H9 (cell line): Measurements from ENCODE around the gene INHBB. TPM values are rescaled to one million over a fixed set of nuclear protein-coding genes. Genes with fewer than 3 reads are reported as not detected.

ENCODE experiments used
- DNase-seq: peaks from one replicate; pipeline ENCODE4 v3.0.0-alpha.2; 2017
- H2AFZ ChIP-seq: one replicate; pipeline ENCODE4 v1.6.1; 2013; ENCODE audit warnings: mild to moderate bottlenecking, low read length, control low read depth, moderate library complexity
- H2AK5ac ChIP-seq: 2 replicates; pipeline ENCODE4 v1.6.1; 2013; ENCODE audit warnings: low read length, control low read depth, mixed read lengths; ENCODE audit not compliant: insufficient read length
- H2BK120ac ChIP-seq: one replicate; pipeline ENCODE4 v1.6.1; 2013; ENCODE audit warnings: low read depth, mild to moderate bottlenecking, low read length, control low read depth, inconsistent platforms; ENCODE audit not compliant: poor library complexity, severe bottlenecking
- H2BK12ac ChIP-seq: 2 replicates; pipeline ENCODE4 v1.6.1; 2013; ENCODE audit warnings: low read length, control low read depth, mixed read lengths, low read depth; ENCODE audit not compliant: insufficient read length
- H2BK15ac ChIP-seq: 2 replicates; pipeline ENCODE4 v1.6.1; 2013; ENCODE audit warnings: low read depth, low read length, control low read depth
- H2BK20ac ChIP-seq: one replicate; pipeline ENCODE4 v1.6.1; 2013; ENCODE audit warnings: low read depth, mild to moderate bottlenecking, low read length, control low read depth, inconsistent platforms; ENCODE audit not compliant: poor library complexity, severe bottlenecking
- H2BK5ac ChIP-seq: 2 replicates; pipeline ENCODE4 v1.6.1; 2013; ENCODE audit warnings: low read length, control low read depth, mixed read lengths; ENCODE audit not compliant: insufficient read length
- H3K14ac ChIP-seq: 2 replicates; pipeline ENCODE4 v1.6.1; 2013; ENCODE audit warnings: low read length, control low read depth; ENCODE audit not compliant: insufficient read depth
- H3K18ac ChIP-seq: 2 replicates; pipeline ENCODE4 v1.6.1; 2013; ENCODE audit warnings: low read depth, mild to moderate bottlenecking, mixed read lengths, low read length, control low read depth; ENCODE audit not compliant: insufficient read length
- H3K23ac ChIP-seq: 2 replicates; pipeline ENCODE4 v1.6.1; 2013; ENCODE audit warnings: low read length, control low read depth, mixed read lengths, low read depth; ENCODE audit not compliant: insufficient read length
- H3K23me2 ChIP-seq: 2 replicates; pipeline ENCODE4 v1.6.1; 2013; ENCODE audit warnings: low read depth, mild to moderate bottlenecking, mixed read lengths, low read length, control low read depth; ENCODE audit not compliant: insufficient read length, poor library complexity, severe bottlenecking
- H3K27ac ChIP-seq: 2 replicates; pipeline ENCODE4 v1.5.1; 2013; ENCODE audit warnings: low read length, control low read depth, mixed read lengths, low read depth; ENCODE audit not compliant: insufficient read length
- H3K27me3 ChIP-seq: 2 replicates; pipeline ENCODE4 v1.6.1; 2013; ENCODE audit warnings: low read length, control low read depth, inconsistent platforms; ENCODE audit not compliant: insufficient read depth
- H3K4ac ChIP-seq: 2 replicates; pipeline ENCODE4 v1.6.1; 2013; ENCODE audit warnings: low read depth, mild to moderate bottlenecking, control low read depth, inconsistent platforms, low read length, moderate library complexity
- H3K4me1 ChIP-seq: 2 replicates; pipeline ENCODE4 v1.6.1; 2013; ENCODE audit warnings: low read length, control low read depth, inconsistent platforms; ENCODE audit not compliant: insufficient read depth
- H3K4me2 ChIP-seq: 2 replicates; pipeline ENCODE4 v1.6.1; 2013; ENCODE audit warnings: low read length, control low read depth, mixed read lengths; ENCODE audit not compliant: insufficient read length, insufficient read depth
- H3K56ac ChIP-seq: 2 replicates; pipeline ENCODE4 v1.6.1; 2013; ENCODE audit warnings: low read depth, mild to moderate bottlenecking, mixed read lengths, low read length, control low read depth; ENCODE audit not compliant: insufficient read length
- H3K79me1 ChIP-seq: 2 replicates; pipeline ENCODE4 v1.6.1; 2013; ENCODE audit warnings: low read depth, mild to moderate bottlenecking, moderate library complexity, low read length, control low read depth, inconsistent platforms; ENCODE audit not compliant: insufficient read depth, poor library complexity, severe bottlenecking
- H3K79me2 ChIP-seq: 2 replicates; pipeline ENCODE4 v1.6.1; 2013; ENCODE audit warnings: low read length, control low read depth, inconsistent platforms; ENCODE audit not compliant: insufficient read depth
- H3K9ac ChIP-seq: 2 replicates; pipeline ENCODE4 v1.6.1; 2013; ENCODE audit warnings: low read length, control low read depth, mixed read lengths; ENCODE audit not compliant: insufficient read length; ENCODE audit errors: extremely low read depth
- H3K9me3 ChIP-seq: one replicate; pipeline ENCODE4 v1.6.1; 2013; ENCODE audit warnings: low read depth, low read length, inconsistent platforms; ENCODE audit not compliant: control insufficient read depth
- H3T11ph ChIP-seq: one replicate; pipeline ENCODE4 v1.6.1; 2013; ENCODE audit warnings: mild to moderate bottlenecking, low read length, control low read depth, inconsistent platforms
- H4K20me1 ChIP-seq: one replicate; pipeline ENCODE4 v1.6.1; 2013; ENCODE audit not compliant: control insufficient read depth, insufficient read length, insufficient read depth
- H4K5ac ChIP-seq: 2 replicates; pipeline ENCODE4 v1.6.1; 2013; ENCODE audit warnings: low read depth, mild to moderate bottlenecking, mixed read lengths, low read length, control low read depth; ENCODE audit not compliant: insufficient read length
- H4K8ac ChIP-seq: replicated peaks from 2 replicates; pipeline ENCODE4 v1.6.1; 2013; ENCODE audit warnings: low read length, control low read depth, mixed read lengths, low read depth; ENCODE audit not compliant: insufficient read length
- H4K91ac ChIP-seq: 2 replicates; pipeline ENCODE4 v1.6.1; 2013; ENCODE audit warnings: low read depth, mild to moderate bottlenecking, moderate library complexity, mixed read lengths, low read length, control low read depth; ENCODE audit not compliant: insufficient read length
- H3K27ac Mint-ChIP-seq, 3 experiments: 2 replicates in 2 of 3; 3 replicates in 1 of 3; pipeline ENCODE4 v1.8.0; 2020 to 2021; ENCODE audit warnings: mixed read lengths in 3 of 3, mild to moderate bottlenecking in 1 of 3, moderate library complexity in 1 of 3
- H3K27me3 Mint-ChIP-seq: 2 replicates; pipeline ENCODE4 v1.8.0; 2021; ENCODE audit warnings: low read depth, mild to moderate bottlenecking, moderate library complexity, mixed read lengths
- H3K36me3 Mint-ChIP-seq, 3 experiments: 2 replicates in 2 of 3; 3 replicates in 1 of 3; pipeline ENCODE4 v1.8.0; 2020 to 2021; ENCODE audit warnings: low read depth in 3 of 3, mixed read lengths in 3 of 3; ENCODE audit not compliant: insufficient read depth in 1 of 3
- H3K4me1 Mint-ChIP-seq, 2 experiments: 2 replicates each; pipeline ENCODE4 v1.8.0; 2020; ENCODE audit warnings: mixed read lengths in 2 of 2
- H3K4me3 Mint-ChIP-seq, 2 experiments: 2 replicates in 1 of 2; 3 replicates in 1 of 2; pipeline ENCODE4 v1.8.0; 2020 to 2021; ENCODE audit warnings: mild to moderate bottlenecking in 2 of 2, mixed read lengths in 2 of 2, moderate library complexity in 1 of 2
- H3K9me3 Mint-ChIP-seq, 2 experiments: 2 replicates in 1 of 2; 3 replicates in 1 of 2; pipeline ENCODE4 v1.8.0; 2020; ENCODE audit warnings: mild to moderate bottlenecking in 2 of 2, mixed read lengths in 2 of 2, moderate library complexity in 1 of 2
- CTCF ChIP-seq: fragments of 200-600 bp; sonication (generic); conservative IDR thresholded peaks from 3 replicates; pipeline ENCODE4 v1.8.0; 2021; ENCODE audit warnings: antibody characterized with exemption, mild to moderate bottlenecking
- WGBS: extraction: QIAGEN DNeasy Blood & Tissue Kit; methylation state at CpG from one replicate; pipeline ENCODE4 v1.1.7; 2013; ENCODE audit warnings: missing lambda C conversion rate, low lambda C conversion rate, mixed read lengths; ENCODE audit not compliant: insufficient read length; ENCODE audit errors: extremely low coverage; 5-methylcytosine and 5-hydroxymethylcytosine counted together
- total RNA-seq: library from RNA; stranded (reverse); gene quantifications from 2 replicates; pipeline ENCODE4 v1.2.1, GENCODE V29; 2021

INHBB gene
- total RNA-seq, 1 experiment from 2014 or later = 0.13 TPM

DNA sequence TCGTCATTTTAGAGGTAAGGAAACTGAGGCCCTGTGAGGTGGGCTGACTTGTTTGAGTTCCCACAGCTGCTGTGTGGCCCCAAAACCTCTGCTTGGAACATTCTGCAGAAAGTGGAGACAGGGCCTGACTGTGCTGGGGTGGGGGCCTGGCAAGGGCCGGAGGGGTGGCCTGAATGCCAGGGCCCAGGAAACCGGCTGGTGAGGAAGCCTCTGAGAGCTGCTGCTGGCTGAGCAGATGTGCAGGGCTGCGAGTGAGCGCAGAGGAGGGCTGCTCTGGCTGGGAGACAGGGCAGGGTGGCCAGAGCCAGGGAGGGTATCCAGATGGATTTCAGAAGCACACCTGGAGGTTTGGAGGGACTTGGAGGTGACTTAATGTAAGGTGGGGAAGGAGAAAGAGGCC lies 29.9 kb upstream of the INHBB start:
- no peak for TF ChIP-seq CTCF
- Histone ChIP-seq H3K18ac (no peak overlapping the region), H2BK120ac (no peak overlapping the region), H3K4ac (no peak overlapping the region), H4K8ac (no peak overlapping the region), H3K23ac (no peak overlapping the region), H3K27me3 (peaks cover 6% of the 10 kb centered on the region; the same call in 1 of the 2 replicates), H3K9ac (no peak overlapping the region), H3K79me2 (no peaks in the 10 kb centered on the region), H3K9me3 (no peaks in the 10 kb centered on the region), H2BK5ac (no peak overlapping the region), H3K79me1 (no peaks in the 10 kb centered on the region), H3K4me1 (no peaks in the 10 kb centered on the region), H2BK12ac (no peak overlapping the region), H3K56ac (no peak overlapping the region), H3T11ph (no peak overlapping the region), H4K5ac (no peak overlapping the region), H4K91ac (no peak overlapping the region), H2BK20ac (no peak overlapping the region), H2AFZ (no peak overlapping the region), H2BK15ac (no peak overlapping the region), H3K23me2 (peaks cover 4% of the 10 kb centered on the region), H3K4me2 (no peak overlapping the region), H3K14ac (no peak overlapping the region; the same call in 1 of the 2 replicates), H2AK5ac (no peak overlapping the region), H4K20me1 (peaks cover 2% of the 10 kb centered on the region), H3K27ac (no peak overlapping the region)
- H3K27me3 Mint-ChIP-seq = peaks cover 77% of the 10 kb centered on the region
- no peak overlapping the region for H3K4me3 Mint-ChIP-seq
- H3K27ac Mint-ChIP-seq = no peak overlapping the region; a peak in 1 of 7 replicates
- H3K4me1 Mint-ChIP-seq = peaks cover 15 to 35% of the 10 kb centered on the region in 2 experiments
- no peaks in the 10 kb centered on the region; a peak in 1 of 7 replicates for H3K36me3 Mint-ChIP-seq
- no CpG with 5 or more reads among the region's 5 CpGs for WGBS
- H3K9me3 Mint-ChIP-seq = no peaks in the 10 kb centered on the region; a peak in 2 of 5 replicates
- DNase-seq = no peak
